Measurements from ENCODE around the gene KLHDC8A.
"Not testable (repeated sequence)": the region's sequence is repeated elsewhere in the genome, so short reads cannot be mapped to it uniquely, and the experiment has no call there.

The KLHDC8A gene, protein sequence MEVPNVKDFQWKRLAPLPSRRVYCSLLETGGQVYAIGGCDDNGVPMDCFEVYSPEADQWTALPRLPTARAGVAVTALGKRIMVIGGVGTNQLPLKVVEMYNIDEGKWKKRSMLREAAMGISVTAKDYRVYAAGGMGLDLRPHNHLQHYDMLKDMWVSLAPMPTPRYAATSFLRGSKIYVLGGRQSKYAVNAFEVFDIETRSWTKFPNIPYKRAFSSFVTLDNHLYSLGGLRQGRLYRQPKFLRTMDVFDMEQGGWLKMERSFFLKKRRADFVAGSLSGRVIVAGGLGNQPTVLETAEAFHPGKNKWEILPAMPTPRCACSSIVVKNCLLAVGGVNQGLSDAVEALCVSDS

DNA sequence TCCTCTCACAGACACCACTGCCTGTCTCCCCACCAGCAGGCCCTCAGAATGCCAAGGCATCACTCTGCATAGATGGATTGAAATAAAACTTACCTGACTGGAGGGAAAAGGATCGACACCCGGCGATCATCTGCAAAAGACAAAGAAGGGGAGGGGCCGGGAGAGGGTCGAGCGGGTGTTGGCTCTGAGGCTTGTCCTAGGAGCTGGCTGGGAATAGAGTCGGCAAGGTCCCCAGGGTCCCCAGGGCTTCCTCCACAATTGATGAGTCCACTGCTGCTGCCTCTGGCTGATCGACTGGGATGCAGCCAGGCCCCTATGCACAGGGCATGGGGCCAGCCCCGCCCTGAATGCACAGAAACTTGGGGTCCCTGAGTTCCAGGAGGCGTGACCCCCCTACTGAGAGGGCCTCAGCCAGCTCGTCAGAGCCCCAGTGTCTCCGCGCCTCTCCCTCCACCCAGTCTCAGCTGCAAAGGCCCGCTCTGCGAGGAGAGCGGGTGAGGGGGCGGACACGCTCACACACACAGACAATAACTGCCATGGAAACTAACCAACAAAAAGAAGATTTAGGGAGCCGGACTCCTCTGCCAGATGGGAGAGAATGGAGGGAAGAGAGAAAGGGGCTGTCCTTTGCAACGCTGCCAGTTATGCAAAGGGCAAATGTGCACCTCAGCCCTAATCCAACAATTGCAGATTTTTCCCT lies at the start of gene KLHDC8A:
KLHDC8A (minus strand) TSS at position 483 of the 700 bp plus-strand sequence. CDS start 13,318 bp downstream, outside the sequence.
- no peak for DNase-seq

DNA sequence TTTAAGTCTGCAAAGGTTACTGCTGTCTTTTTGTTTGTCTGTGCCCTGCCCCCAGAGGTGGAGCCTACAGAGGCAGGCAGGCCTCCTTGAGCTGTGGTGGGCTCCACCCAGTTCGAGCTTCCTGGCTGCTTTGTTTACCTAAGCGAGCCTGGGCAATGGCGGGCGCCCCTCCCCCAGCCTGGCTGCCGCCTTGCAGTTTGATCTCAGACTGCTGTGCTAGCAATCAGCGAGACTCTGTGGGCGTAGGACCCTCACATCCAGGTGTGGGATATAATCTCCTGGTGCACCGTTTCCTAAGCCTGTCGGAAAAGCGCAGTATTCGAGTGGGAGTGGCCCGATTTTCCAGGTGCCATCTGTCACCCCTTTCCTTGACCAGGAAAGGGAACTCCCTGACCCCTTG lies 49.5 kb upstream of the KLHDC8A start:
- DNase-seq = not testable (repeated sequence)

DNA sequence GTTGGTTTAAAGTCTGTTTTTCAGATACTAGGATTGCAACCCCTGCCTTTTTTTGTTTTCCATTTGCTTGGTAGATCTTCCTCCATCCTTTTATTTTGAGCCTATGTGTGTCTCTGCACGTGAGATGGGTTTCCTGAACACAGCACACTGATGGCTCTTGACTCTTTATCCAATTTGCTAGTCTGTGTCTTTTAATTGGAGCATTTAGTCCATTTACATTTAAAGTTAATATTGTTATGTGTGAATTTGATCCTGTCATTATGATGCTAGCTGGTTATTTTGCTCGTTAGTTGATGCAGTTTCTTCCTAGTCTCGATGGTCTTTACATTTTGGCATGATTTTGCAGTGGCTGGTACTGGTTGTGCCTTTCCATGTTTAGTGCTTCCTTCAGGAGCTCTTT lies 47.8 kb upstream of the KLHDC8A start:
- not testable (repeated sequence) for DNase-seq

DNA sequence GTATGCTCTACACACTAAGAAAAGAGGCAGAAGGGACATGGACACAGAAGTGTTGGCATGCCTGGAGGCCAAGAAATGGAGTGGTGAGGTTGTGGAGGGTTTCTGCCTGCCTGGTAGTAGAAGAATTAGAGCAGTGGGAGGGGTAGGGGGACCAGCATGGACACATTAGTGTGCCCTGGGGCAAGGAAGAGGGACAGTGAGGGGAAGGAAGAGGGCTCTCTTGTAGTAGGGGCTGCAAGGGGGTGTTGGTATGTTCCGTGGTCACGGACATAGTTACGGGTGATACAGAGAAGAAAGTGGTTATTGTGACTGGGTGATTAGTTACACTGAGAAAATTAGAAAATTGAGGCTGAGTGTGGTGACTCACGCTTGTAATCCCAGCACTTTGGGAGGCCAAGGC lies 41.9 kb upstream of the KLHDC8A start:
- DNase-seq = no peak

DNA sequence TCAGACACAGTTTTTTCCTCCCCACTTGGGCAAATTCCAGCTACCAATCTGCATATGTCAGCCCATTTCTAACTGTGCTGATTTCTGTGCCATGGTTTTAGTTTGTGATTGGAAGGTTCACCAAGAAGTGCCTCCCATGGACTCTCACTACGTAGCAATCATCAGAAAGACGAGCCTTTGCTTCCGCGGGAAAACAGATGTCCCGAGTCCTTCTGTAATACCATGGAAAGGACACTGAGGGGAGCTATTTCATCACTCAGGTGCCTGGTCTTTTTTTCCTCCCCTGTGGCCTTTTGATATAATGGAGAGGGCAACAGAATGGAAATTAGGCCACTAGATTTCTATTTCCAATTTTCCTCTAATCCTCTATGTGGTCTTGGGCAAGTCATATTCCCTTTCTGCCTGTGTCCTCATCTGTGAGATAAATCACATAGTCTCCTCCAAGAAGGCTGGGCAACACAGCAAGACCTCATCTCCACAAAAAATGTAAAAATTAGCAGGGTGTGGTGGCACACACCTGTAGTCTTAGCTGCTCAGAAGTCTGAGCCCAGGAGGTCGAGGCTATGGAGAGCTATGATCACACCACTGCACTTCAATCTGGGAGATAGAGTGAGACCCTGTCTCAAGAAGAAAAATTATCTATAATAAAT lies 40.4 kb upstream of the KLHDC8A start:
- peak; percentile 84 for DNase-seq

DNA sequence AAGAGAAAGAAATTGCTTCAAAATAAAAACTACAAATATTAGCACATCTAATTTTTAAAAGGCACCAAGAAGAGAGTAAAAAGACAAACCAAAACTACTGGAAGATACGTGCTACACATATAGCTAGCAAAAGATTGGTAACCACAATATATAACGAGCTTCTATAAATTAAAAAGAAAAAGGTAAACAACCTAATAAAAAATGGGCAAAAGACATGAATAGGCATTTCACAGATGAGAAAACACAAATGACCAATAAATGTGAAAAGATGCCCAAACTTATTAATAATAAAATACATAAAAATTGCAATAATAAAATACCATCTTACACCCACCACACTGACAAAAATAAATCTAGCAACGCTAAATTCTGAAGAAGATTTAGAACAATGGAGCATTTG lies 38.9 kb upstream of the KLHDC8A start:
- no peak for DNase-seq

DNA sequence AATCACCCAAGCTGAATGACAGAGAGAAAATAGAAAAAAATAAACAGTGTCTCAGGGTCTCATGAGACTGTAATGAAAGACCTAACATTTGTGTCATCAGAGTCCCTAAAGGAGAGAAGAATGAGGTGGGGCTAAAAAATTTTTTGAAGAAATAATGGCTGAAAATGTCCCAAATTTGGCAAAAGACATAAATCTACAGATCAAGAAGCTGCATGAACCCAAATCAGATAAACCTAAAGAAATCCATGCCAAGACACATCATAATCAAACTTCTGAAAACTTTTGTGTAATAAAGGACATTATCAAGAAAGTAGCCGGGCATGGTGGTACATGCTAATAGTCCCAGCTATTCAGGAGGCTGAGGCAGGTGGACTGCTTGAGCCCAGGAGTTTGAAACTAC lies 35.9 kb upstream of the KLHDC8A start:
- DNase-seq = no peak

DNA sequence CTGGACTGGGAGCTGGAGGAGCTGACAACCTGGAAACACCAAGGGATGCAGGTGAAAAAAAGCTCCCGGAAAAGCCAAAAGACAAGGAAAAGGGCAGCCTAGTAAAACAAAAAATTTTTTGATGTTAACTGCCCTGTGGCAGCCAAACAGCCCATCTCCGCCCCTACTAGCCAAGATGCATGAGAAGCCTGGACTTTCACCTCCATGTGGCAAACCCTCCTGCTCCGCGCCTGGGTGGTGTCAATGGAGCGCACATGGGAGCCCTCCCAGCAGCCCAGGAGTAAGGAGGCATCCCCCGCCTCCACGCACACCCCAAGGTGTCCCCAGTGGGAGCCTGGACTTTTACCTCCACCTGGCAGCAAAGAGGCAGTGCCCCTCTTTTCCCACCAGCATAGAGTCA lies 34.7 kb upstream of the KLHDC8A start:
- no peak for DNase-seq

DNA sequence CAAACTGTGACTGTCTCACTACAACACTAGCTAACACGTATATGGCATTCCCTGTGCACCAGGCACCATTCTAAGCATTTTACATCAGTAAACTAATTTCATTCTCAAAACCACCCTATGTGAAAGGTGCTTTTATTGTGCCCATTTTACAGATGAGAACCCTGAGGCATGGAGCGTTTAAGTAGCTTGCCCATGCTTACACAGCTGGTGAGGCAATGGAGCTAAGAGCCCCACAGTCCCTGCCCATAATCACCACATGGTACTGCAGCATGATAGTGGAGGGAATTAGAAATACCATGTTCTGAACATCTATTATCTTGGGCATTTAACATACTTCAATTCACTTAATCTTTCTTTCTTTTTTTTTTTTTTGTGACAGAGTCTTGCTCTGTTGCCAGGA lies 31.1 kb upstream of the KLHDC8A start:
- DNase-seq = no peak

DNA sequence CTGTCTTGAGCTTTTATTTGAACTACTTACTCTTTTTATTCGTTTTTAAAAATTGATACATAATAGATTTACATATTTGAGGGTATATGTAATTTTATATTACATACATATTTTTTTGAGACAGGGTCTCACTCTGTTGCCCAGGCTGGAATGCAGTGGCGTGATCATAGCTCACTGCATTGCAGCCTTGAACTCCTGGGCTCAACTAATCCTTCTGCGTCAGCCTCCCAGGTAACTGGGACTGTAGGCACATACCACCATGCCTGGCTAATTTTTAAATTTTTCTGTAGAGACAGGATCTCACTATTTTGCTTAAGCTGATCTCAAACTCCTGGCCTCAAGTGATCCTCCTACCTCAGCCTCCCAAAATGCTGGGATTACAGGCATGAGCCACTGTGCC lies 26.3 kb upstream of the KLHDC8A start:
- not testable (repeated sequence) for DNase-seq

DNA sequence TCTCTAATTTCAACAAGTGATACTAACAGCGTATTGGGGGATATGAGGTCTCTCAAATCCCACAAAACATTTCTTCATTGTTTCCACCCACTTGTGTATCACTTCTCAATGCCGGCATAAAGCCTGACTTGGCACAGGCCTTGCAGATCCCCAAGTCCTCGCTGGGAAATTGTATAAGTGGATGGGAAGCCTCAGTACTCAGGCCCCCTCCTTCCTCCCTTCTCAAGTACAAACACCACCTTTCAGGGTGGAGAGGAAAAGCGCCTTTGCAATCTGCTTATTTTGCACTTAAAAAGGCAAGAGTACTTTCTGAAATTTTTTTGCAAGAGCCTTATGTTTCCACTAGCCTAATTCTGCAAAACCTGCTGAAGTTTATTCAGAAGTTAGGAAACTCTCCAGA lies 25.8 kb upstream of the KLHDC8A start:
- no peak for DNase-seq

DNA sequence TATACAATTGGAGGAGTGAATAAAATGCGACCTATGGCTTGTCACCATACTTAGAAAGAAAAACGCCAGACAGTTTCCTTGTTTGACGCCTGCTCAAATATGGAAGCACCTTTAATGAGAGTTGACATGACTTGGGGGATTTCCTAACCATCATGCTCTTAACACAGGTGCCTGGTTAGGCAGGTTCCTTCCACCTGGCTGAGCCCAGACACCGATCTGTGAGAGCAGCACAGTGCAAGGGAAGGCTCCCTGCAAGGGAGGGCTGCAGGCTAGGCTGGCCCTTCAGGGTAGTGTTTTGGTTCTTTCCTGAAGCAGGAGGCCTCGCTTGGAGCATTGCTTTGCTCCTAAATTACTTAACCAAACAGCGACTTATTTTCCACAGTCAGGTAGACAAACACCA lies 24.6 kb upstream of the KLHDC8A start:
- no peak for DNase-seq

DNA sequence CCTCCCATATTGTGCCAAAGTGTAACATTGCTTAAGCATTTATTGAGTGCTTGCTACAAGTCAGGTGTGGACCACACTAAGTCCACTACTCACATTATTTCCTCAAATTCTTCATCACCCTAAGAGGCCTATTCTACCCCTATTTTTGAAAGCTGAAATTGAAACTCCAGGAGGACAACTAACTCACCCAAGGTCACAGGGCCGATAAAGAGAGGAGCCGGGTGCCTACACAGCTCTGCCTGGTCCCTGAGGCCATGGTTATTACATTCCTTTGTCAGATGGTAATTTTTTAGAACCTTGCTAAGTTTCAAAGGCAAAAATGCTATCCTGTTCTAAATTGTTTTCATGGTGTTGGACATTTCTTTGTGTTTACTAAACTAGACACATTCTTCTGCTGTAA lies 24.2 kb upstream of the KLHDC8A start:
- DNase-seq = no peak

DNA sequence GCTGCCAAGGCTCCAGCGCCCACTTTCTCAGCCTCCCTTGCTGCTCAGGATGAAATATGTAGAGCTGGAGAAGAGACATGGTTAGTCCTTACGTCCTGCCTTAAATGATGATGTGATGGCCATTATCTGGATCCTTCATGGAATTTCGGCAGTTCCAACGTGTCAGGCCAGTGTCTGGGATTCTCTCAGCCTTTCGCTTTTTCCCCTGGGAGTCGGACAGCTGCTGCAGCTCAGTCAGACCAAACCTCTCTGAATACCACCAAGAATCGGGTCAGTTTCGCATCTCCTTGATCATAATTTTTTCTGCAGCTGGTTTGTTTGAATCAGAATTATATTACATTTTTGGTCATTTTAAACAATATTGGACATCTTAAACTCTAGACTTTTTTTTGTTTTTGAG lies 22.3 kb upstream of the KLHDC8A start:
- no peak for DNase-seq

DNA sequence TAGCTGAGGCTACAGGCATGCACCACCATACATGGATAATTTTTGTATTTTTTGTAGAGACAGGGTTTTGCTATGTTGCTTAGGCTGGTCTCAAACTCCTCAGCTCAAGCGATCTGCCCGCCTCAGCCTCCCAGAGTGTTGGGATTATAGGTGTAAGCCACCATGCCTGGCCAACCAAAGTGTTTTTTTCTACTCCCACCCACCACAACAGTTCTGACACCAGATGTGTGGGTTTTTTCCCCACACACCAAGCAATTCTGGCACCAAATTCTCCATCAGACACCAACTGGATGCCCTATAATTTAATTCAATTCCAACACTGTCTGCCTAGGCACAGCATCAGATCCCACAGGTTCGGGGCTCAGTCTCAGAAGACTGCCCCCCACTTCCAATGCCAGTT lies 20.6 kb upstream of the KLHDC8A start:
- DNase-seq = no peak

DNA sequence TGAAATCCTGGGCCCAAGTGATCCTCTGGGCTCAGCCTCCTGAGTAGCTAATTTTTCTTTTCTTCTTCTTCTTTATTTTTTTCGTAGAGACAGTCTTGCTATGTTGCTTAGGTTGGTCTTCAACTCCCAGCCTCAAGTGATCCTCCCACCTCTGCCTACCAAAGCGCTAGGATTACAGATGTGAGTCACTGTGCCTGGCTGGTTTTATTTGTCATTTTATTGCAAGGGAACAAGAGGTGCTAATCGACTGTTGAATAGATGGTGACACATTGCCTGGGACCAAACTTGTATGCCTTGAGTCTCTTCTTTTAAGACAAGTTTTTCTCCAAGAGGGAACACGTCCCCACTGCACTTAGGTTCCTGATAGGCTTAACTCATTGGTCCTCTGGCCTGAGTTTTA lies 20.0 kb upstream of the KLHDC8A start:
- DNase-seq = peak; percentile 18

DNA sequence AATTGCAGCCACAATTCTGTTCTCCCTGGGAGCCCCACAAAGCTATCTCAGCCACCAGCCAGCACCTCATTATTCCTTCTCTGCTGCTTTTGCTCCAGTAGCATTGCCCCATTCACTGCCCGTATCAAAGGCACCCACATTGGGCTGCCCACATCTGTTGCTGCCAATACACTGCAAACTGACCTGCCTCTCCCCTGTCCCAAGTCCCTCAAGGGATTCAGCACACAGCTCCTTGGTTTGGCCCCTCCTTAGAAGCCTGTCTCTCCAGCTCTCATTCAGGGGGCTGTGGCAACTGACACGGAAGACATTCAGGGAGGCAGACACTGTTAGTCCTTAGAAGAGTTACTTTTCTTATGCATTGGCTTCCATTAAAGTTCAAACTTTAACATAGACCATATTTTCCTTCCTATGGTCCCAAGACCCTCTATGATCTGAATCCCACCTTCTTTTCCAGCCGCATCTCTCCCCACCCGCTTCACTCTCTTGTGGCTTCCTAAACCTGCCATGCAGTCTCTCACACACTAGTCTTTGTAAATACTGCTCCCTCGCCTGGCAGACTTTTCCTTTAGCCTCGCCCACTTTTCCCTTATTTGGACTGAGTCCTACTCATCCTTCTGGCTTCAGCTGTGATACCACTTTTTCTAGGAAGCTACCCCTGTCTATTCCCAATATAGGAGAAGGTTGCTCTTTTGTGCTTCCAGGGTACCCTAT lies 19.3 kb upstream of the KLHDC8A start:
- peak; percentile 62 for DNase-seq

DNA sequence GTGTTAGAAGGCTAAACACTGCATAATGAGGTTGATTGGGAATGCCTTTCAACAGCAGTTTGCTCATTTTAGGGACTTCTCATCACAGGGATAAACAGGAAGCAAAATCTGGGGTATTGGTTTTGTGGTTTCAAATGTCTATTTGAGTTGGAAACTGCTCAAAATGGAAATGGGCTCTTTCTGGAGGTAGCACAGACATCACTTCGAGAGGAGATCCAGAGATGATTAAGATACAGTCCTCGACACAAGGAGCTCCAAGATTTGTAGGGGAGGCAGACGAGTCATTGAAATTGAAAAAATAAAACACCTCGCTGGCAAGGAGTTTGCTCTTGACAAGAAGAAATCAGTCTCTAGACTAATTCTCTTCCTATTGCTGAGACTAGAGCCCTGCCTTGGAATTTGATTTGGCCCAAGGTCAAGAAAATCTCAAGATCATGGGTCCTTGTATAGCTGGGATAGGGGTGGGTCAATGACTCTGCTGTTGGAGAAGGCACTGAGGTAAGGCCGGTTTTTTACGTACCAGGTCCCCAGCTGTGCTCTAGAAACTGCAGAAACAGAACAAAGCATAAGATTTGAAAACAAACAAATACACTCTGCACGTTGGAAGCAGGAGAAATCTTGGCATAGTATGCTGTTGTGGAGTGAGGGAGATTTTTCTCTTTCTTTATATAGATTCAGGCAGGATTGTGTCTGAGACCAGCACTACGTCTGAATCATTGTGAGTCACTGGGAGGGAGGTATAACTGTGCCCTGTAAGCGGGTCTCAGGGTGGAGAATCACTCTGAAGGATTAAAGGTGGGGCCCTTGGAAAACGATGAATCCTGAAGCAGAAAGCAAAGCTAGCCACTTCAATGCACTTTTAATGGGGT lies 17.7 kb upstream of the KLHDC8A start:
- DNase-seq = no peak

DNA sequence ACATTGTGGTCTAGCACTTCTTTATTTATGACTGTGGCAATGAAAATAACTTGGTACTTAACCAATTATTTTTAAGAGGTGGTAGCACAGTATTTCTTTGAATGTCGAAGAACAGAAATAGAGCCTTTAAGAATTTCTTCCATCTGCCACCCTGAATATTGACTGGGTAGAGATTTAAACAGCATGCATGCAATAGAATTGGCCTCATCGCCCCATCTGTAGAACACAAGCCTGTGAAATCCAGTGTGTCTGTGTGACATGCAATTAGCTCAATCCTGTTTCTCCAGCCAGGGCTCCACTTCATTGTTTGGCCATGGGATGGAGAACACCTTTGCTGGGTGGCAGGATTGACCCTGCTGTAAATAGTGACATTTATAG lies 17.1 kb upstream of the KLHDC8A start:
- DNase-seq = no peak

DNA sequence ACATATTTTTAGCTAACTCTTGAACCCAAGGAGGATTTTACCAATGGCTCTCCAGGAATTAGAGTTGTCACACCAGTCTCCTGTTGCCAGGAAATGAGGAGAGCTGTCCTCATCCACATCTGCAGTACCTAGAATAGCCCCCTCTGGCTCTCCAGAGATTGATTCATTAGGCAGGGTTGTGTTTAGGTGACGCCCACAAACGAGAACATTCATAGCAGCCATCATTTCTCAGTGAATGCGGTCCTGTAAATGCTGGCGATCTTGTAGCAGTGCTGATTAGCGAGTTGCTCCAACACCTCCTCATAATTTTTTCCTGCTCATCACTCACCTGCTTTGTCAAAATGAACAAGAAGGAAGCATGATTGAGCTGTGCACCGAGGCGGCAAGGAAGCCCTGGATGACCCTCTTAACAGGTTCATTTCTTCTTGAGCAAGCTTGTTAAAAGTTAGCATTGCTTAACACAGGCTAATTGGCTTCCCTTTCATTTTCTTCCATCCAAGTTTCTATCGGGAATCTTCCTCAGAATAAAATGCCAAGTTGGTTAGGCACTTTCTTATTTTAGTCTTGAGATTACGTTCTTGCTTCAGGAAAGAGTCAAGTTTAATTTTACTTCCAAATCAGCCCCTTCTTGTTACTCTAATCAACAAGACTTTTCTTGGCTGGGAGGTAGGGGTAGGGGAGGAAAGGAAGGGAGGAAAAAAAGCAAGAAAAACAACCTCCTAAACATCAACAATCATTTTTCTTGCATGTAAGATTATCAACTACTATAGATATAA lies 16.5 kb upstream of the KLHDC8A start:
- peak; percentile 33 for DNase-seq

DNA sequence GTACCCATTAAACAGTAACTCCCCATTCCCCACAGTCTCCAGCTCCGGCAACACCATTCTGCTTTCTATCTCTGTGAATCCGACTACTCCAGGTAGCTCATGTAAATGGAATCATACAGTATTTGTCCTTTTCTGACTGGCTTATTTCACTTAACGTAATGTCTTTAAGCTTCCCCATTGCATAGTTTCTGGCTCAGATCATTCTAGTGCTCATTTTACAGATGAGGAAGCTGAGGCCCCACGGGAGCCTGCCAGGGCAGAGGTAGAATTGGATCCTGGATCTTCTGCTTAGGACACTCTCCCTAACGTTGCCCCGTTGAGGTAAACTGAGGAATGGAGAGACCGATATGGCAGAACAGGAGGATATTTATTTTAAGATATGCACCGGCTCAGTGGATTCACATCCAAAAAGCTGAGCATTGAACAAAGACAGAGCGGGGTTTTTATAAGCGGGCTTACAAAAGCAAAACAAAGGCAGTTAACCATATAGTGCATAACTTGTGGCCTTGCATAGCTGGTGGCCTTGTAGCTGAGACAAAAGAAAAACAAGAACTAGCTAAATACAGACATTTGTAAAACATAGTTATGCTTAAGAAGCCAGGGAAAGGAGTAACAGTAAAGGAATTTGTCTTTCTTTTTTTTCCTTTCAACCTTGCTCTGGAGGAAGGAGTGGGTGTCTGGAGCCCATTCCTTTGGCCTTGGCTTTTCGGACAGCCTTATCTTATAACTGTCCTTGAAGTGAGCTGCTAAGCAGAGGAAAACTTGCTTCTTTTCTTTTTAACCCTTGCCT lies 15.3 kb upstream of the KLHDC8A start:
- DNase-seq = no peak
